Ecto neural progenitor cell (in vitro differentiated cells): Measurements from ENCODE around the gene FLAD1.
A peak's percentile ranks its signal among the peaks of the same experiment; 100 is the strongest.

Experiments
- DNase-seq: peaks from one replicate; pipeline ENCODE4 v3.0.0-alpha.2; 2018; ENCODE audit warnings: low spot score

FLAD1 gene

DNA sequence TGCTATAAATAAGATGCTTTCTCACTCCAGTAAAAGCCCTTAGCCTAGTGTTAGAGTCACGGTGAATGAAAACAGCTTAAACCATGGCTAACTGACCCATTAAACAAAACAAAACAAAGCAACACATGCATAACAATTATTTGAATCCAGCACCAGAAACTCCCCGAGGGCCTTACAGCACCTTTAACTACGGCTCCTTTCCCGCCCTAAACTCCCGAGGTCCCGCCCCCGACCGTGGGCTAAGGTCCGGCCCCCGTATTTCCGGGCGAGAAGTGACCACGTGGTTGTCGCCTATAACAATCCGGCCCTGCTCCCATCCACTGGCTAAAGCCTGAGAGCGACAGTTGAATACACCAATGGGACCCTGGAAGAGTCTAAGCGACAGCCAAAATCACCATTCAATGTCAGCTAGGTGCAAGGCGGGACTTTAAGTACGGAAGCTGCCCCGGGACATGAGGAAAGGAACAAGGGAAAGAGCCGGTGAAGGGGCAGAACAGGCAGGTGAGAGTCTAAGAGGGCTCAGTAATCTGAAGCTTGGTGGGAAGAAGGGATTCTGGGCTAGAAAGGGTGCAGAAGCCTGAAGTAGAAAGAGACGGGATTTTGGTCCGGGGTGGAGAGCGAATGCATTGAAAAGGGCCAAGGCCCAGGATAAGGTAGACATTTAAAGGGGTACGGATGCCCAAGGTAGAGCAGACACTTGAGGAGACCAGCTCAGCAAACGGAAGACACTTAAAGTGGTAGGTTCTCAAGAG, at the start of gene FLAD1:
TSS of gene FLAD1 (plus strand) at position 448 of the 752 bp plus-strand sequence. CDS start 351 bp downstream, outside the sequence.
- peak; percentile 96 for DNase-seq

DNA sequence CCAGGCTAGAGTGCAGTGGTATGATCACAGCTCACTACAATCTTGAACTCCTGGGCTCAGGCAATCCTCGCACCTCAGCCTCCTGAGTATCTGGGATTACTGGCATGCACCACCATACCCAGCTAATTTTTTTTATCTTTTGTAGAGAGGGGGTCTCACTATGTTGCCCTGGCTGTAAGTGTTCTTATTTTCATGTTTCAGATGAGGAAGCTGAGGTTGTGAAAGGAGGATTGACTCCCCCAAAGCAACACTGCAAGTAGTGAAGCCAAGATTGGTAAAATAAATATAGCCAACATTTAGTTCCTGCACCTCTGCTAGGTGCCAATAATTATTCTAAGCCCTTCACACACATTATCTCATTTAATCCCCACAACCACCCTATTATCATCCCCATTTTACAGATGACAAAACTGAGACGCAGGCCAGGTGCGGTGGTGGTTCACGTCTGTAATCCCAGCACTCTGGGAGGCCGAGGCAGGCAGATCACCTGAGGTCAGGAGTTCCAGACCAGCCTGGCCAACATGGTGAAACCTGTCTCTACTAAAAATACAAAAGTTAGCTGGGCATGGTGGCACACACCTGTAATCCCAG, 48.7 kb upstream of the FLAD1 start:
- no peak for DNase-seq

DNA sequence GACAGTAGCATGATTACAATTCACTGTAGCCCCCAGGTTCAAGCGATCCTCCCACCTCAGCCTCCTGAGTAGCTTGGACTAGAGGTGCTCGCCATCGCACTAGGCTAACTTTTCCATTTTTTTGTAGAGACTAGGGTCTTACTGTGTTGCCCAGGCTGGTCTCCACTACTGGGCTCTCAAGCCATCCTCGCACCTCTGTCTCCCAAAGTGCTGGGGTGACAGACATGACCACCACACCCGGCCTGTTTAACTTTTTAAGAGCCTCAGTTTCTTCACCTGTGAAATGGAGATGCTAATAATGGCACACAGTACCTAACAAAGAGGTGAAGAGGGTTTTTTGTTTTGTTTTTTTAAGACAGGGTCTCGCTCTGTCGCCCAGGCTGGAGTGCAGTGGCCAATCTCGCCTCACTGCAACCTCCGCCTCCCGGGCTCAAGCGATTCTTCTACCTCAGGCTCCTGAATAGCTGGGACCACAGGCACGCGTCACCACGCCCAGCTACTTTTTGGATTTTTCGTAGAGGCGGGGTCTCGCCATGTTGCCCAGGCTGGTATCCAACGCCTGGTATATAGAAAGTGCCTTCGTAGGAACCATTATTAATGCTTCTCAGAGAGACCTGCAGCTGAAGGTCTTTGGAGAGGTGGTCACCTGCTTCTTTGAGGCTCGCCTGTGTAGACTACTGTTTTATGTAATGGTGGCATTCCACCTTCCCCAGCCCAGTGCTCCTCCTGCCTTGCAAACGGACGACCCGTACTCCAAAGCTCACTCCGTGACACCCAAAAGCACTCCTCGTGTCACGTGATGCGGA, 47.2 kb upstream of the FLAD1 start:
- no peak for DNase-seq

DNA sequence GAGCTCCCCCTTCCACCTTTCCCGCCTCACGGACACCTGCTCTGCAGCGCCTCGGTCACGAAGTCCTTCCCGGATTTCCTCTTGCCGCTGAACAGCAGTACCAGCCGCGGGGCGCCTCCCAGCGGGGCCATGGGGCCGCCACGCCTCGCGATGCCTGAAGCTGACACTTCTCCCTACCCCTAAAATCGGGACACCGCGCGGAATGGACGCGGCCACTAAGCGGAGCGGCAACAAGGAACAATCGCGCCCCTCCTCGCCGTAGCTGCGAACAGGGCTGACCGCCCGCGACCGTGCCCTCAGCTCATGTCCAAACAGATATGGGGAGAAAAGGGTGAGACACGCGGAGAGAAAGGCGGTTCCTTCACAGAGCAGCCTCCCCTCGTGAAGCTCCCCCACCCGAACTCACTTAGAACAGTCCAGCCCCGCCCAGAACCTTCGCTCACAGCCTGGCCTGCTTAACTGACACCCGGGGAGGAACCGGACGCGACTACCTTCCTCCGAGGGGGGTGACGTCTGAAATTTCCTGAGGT, 46.5 kb upstream of the FLAD1 start, which contains the start of gene PMVK:
TSS of gene PMVK (minus strand) at position 165 of the 530 bp plus-strand sequence. CDS start at position 131, 34 bp downstream.
- DNase-seq, result peak; percentile 95

DNA sequence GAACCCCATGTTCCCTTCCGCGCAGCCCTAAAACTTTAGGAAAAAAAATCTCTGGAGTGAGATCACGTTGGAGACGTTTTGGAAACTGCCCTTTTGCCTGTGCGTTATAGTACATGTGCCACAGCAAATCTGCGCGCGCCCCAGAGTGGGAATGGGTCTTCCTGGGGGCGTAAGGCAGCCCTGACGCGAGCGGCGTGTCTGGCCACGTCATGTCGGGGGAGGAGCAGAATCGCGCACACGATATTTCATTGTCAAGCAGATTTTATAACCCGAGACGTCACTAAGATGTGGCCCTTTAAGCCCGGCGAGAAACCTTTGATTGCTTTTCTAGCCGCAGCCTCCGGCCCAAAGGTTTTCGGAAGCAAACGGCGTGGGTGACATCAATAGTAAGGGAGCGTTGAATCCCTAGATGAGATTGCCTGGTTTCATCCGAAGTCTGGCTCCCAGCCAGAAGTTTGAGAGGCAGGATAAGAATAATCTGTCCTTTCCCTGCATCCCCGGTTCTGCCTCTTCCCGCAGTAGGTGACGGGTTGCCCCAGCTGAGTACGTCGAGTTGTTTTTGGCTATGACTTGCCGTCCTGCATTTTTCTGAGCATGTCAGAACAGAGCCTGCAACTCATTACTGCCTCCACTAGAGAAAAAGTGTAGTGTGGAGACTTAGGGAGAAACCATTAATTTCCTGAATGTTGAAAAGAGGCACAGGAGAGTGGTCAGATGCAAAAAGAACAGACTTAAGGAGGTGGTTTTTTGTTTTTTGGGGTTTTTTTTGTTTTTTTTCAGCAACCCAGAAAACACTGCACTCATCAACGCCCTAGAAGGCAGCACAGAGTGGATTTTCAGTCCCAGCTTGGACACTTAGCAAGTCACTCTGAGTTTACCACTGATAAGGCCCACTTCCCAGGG, 45.8 kb upstream of the FLAD1 start:
- DNase-seq, result no peak

DNA sequence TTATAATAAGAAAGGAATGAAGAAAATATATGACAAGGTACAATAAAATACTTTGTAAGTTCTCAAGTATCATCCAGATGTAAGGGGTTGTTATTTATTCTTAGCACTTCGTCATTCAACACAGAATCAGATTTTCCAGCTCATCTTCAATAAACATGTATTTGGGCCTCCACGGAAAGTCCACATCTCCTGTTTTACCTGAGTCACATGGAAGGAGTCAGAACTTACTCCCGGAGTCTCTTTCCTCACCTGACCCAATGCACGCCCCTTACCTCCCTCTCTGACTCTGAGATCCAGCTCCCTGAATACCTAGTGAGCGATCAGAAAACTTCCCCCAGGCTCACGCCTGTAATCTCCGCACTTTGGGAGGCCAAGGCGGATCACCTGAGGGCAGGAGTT, 45.2 kb upstream of the FLAD1 start:
- no peak for DNase-seq

DNA sequence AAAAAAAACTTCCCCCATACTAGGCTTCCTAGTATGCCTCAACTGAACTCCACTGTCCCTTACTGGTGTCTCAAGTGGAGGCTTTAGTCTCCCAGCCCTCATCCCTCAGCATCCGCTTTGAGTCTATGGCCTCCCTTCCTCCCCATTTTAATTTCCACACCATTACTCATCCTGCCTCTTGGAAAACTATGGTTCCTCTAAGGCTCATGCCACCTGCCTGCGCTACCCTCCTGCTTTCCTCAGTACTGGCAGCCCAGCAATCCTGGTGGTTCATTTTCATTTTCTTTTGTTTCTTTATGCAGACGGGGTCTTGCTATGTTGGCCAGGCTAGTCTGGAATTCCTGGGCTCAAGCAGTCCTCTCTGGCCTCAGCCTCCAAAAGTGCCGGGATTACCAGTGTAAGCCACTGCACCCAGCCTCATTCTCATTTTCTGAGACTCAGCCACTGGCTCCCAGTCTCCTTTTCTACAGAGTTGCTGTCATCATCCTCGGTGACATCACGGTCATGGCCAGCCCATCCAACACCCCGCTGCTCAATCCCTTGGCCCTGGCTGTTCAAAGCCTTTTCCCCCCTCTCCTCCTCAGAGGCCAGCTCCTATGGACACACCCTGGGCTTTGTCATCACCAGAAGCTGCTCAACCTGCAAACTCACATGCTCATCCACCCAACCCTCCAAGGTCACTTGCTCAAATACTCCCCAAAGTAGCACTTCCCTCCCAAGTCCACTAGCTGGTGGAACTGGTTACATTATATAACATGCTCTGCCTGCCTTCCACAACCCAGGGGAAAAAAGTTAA, 44.3 kb upstream of the FLAD1 start:
- DNase-seq, result no peak

DNA sequence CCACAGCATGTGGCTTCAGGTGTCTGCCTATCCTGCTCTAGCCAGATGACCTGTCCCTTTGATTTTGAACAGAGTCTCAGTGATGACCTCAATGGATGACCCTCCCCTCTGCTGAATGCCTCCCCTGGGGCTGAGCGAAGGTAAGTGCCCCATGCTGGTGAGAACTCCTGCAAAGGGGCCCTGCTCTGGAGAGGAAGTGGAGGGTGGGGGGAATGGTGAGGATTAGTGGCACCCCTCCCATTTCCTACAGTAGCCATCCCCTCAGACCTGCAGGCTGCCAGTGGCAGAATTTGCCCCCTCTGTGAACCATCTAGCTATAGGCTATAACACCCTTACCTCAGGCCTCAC, 43.0 kb upstream of the FLAD1 start:
- no peak for DNase-seq

DNA sequence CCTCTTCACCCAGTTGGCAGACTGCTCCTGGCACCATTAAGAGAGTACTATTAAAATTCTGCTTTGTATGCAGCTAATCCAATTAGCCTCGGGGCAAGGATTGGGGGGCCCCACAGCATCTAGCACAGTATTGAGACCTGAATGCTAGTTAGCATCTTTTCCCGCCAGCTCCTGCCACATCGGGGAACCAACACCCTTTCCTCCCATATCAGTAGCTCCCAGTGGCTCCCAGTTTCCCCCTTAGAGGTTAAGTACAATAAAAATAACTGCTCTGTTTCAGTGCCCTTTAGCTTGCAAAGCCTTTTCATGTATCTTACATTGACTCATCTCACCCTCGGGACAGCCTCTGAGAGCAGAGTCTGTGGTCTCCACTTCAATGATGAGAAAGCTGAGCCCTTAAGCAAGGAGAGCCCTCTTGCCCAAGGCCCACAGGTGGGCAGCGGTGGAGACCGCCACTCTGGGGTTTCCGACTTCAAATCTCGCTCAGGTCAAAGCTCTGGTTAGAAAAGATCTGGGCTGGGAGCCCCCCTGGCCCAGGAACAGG, 42.4 kb upstream of the FLAD1 start:
- DNase-seq, result no peak

DNA sequence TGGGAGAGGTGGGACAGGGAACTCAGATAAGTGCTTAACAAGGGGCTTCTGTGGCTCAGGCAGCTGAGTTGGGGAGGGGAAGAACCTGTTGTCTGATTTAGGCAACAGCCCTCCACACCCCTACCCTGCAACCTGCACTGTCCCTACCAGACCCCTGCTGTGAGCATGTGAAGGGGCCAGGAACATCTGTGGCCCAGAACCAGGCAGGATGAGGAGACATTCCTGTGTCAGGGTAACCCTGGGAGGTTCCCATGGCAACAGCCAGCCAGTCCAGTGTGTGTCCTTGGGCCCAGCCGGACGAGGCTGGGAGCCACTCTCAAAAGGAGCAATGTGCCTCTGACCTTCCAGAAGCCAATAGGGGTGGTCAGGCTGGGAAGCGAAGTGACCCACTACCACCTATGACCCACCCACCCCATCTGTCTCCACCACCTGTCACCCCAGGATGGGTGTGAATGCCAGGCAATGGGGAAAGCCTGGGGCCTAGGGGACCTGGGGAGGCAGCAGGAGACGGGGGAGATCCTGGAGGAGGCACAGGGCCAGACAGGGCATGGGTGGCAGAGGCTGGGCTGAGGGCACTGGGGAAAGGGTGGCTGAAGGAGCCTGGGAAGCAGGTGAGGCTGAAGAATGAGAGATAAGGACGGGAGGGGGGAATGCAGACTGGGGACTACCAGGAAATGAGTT, 41.7 kb upstream of the FLAD1 start:
- peak; percentile 86 for DNase-seq

DNA sequence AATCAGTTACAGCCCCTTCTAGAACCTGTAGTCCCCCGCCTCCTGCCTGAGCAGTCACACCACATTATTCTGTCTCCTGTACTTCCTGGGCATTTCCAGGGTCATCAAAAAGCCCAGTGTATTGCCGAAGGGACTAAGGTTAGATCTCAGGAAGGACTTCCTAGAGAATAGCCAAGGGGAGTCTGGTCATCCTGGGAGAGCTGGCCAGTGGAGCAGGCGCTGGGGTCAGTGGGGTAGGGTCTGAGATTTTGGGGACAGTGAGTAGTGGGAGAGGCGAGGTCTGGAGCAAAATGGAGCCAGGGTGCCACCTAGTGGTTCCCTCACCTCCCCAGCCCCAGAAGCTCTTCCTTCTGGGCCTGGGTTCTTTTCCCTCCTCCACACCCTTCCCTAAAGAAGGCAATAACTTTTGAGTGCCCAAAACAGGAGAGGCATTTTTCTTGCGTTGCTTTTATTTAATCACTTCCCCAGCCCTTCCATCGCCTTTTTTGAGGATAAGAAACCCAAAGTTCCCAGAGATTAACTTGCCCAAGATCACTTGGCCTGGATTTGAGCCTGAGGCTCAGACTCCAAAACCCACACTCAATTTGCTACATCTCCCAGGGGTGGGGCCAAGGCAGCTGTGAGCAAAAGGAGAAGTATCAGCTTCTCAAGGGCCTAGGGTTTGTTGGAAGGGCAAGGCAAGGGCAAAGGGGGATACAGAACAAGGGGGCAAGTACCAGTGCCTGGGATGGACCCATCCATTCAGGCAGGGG, 39.3 kb upstream of the FLAD1 start:
- DNase-seq, result no peak

DNA sequence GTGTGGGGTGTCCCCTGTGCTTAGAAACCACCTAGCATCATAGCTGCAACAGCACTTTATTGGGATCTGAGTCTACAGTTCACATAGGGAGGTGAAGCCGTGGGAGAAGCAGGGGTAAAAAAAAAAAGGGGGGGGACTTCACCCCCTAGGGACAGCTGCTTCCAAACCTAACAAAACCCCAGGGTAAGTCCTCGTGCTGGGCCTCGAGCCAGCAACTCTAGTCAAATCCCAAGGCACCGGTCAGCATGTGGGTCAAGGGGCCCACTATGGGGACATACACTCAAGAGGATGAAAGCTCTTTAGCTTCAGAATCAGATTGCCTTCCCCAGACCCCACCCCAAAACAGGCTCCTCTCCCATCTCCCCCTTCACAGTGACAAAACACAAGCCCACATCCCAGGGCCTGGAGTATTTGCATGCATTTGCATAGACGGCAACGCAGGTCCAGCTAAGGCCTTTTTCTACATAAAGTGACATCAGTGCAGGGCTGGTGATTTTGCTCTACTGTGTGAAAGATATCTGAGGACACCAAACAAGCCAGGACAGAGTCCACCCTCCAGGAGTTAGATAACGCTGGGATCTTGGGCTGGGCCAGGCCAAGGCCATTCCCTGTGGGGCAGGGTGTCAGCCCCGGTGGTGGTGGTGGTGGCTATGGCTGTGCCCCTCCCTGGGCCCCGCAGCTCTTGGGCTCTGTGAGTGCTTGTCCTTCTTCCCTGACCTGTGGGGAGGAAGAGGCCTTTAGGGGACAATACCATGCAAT, 38.6 kb upstream of the FLAD1 start:
- DNase-seq, result no peak

DNA sequence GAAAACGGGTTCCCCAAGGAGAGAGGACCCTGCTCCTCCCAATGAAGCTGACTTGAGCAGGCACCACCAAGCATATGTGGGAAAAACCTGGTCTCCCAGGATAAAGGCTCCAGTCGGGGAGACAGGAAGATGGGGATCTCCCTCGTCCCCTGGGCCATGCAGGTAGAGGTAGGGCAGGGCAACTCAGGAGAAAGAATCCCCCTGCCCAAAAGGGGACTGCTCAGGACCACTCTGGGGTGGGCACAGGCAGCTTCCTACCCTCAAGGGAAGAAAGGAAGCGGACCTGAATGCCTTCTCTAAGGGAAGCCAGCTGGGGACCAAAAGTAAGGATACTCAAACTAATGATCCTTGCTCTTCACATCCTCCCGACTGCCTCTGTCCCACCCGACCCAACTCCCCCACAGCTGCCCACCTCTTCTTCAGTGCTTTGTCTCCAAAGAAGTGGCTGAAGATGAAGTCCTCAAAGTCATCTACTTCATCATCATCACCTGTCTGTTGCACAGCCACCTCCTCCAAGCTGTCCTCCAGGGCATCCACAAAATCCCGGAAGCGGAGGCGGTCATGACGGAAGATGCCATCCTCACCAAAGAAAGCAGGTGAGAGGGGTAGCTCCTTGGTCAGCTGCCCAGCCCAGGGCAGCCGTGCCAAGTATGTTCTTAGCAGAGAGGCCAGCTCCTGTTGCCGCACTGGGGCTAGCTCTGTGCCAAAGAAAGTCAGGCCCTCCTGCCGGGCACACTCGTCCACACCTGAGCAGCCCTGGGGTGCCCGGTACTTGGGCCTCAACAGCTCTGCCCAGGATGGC, 37.8 kb upstream of the FLAD1 start:
- no peak for DNase-seq

DNA sequence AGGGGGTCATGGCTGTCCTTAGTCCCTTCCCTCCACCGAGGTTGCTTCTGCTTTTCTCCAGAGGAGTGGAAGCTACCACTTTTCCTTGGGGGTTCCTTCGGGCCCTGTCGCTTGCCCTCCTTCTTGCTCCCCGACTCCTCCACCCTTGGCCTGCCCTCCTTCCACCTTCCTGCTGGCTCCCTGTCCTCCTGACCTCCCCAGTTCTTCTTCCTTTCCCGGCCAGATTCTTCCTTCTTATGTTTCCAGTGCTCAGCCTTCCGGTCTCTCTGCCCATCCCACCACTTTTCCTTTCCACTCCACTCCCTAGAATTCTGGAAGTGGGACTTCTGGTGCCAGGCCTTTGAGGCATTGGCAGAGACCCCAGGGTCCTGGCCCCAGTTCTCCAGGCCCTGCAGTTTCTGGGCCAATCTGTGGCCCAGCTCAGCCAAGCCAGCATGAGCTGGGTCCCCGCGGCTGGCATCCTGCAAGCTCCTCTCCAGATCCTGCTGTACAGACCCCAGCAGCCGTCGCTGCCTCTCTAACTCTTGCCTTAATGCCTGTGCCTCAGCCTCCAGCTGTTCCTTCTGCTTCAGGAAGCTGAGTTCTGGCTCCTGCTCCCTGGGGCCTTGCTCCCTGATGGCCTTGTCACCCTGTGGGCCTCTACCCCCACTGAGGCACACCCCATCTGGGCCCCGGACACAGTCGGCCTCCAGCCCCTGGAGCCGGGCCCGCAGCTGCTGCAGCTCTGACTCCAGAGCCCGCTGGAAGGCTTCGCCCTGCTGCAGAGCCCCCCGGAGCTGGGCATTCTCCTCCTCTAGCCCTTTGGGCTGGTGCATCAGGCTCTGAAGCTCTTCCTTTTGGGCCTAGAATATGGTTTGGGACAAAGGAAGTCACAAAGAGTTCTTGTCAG, 36.9 kb upstream of the FLAD1 start:
- DNase-seq, result no peak

DNA sequence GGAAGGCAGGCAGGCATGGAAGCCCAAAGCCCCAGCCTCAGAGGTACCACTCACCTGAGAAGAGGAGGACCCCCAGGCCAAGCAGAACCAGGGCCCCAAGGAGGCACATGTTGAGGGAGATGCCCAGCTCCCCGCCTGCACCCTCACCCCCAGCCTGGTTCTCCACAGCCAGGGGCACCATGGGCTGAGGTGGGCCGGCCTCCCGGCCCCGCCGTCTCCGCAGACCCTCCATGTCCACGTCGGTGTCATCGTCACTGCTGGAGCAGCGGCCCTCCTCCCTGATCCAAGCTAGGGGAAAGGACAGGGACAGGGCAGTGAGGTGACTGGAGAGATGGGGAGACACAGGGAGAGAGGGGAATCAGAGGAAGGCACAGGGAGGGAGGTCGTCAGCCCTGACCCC, 35.1 kb upstream of the FLAD1 start:
- DNase-seq, result no peak

DNA sequence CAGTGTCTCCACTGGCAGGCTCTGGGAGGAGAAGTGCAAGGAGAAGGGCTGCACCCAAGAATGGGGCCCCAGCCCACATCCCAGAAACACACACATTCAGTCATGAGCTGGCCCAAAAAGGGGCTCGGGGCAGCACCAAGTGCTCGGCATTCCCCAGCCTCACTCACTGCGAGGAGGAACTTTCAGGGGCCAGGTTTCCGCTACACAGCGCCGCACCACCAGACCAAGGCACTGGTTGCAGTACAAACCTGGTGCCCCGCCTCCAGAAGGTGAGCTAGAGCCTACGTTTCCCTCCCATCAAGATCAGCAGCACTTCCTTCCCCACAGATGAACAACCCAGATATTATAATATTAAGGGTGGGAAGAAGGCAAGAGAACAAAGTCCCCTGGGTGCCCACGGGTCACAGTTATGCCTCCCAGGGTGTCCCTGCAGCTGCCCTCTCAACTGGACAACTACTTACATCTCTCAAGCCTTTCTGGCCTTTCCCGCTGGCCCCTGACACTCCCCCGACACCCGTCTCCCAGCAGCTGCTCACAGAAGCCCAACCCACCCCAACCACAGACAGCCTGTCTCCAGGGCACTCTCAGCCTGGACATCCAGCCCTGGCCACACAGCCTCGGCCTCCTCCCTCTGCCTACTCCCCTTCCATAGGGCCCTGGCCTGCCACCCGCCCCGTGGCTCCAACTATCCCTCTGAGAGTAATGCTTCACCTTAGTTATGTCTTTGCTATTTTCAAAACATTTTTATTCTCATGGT, 31.1 kb upstream of the FLAD1 start:
- DNase-seq, result no peak
